ENCODE measurements around the gene DYNLL1.
"Not testable (repeated sequence)": the region's sequence is repeated elsewhere in the genome, so short reads cannot be mapped to it uniquely, and the experiment has no call there.

DYNLL1 gene

DNA sequence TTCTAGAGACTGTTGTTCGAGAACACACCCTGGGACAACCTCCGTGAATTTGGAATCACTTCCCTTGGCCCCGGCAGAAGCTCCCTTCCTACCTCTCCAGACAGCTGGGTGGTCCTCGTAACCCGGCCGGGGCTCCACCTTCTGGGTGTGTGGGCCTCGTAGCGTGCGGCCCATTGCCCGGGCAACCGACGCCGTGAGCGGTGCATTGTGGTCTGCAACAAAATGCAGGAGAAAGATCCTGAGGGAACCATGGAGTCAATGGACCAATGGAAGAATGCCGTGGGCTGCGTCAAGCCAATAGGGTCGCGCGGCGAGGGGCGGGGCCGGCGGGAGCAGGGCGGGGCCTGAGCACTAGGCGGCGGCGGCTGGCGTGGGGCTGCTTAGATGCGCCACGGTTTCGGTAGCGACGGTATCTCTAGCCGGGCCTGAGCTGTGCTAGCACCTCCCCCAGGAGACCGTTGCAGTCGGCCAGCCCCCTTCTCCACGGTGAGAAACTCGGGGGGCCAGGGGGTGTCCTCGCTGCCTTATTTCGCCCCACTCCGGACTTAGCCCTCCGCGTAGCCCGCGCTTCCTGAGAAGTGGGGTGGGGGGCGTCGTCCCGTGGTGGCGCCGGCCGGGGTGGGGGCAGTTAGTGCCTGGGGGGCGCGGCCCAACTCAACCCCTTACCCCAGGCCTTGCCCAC lies at the start of gene DYNLL1:
TSS of gene DYNLL1 (plus strand) at position 383 of the 682 bp plus-strand sequence. CDS start 309 bp downstream, outside the sequence.
- DNase-seq = peak; percentile 93

DNA sequence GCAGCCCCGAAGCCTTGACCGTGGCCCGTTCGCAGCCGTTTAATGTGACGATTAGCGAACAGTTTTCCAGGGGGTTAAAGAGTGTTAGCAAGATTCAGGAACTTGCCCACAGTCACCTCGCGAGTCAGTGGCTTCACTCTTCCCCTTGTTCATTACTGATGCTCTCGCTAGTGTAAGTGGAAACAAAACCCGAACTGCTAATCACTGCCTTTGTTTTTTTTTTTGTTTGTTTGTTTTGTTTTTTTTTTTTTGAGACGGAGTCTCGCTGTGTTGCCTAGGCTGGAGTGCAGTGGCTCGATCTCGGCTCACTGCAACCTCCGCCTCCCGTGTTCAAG lies 49.1 kb upstream of the DYNLL1 start:
- DNase-seq = not testable (repeated sequence)

DNA sequence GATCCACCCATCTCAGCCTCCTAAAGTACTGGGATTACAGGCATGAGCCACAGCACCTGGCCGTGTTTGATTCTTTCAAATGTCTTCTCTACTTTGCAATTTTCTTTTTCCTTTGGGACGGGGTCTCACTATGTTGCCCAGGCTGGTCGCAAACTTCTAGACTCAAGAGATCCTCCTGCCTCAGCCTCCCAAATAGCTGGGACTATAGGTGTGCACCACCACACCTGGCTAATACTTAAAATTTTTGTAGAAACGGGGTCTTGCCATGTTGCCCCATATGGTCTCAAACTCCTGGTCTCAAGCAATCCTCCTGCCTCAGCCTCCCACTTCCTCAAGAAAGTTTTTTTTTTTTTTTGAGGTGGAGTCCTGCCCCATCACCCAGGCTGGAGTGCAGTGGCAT lies 47.9 kb upstream of the DYNLL1 start:
- DNase-seq = no peak

DNA sequence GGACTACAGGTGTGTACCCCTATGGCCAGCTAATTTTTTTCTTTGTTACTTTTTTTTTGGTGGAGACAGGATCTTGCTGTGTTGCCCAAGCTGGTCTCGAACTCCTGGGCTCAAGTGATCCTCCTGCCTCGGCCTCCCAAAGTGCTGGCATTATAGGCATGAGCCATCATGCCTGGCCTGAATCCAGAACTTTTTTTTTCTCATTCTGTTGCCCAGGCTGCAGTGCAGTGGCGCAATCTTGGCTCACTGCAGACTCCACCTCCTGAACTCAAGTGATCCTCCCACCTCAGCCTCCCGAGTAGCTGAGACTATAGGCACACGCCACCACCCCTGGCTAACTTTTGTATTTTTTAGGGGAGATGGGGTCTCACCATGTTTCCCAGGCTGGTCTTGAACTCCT lies 43.4 kb upstream of the DYNLL1 start:
- not testable (repeated sequence) for DNase-seq

DNA sequence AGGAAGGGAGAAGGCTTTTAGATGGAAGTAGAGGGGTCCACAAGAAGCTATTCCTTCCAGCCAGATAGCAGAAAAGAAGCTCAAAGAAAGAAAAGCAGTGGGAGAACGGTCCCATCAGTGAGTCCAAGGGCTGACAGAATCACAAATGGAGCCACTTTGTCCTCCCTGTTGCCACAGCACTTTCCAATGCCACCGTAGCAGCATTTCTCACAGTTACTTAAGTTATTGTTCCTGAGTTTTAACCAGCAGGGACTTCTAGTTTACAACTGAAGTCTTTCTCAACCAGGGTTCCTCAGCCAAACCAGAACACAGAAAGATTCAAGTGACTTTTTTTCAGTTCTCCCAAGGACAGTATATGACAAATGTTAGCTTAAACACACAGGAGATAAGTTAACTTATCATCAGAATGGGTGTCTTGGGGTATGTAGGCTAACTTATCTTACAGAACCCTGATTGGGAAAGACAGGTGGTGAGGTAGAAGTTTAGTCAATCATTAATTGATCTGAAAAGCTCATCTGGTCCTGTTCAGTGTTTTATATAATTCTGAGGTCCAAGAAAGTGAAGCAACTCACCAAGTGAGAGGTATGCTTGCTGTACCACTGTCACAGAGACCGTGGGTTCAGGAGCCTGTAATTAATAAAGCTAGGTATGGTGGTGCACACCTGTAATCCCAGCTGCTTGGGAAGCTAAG lies 42.7 kb upstream of the DYNLL1 start:
- DNase-seq = no peak

- DNase-seq = no peak
Observed at GRCh38 chr12:120453977-120454376, 41.9 kb upstream of the DYNLL1 start.

- no peak for DNase-seq
Observed at GRCh38 chr12:120455302-120455701, 40.6 kb upstream of the DYNLL1 start.

GRCh38 chr12:120457133-120457532 lies 38.8 kb upstream of the DYNLL1 start:
- DNase-seq = no peak

DNA sequence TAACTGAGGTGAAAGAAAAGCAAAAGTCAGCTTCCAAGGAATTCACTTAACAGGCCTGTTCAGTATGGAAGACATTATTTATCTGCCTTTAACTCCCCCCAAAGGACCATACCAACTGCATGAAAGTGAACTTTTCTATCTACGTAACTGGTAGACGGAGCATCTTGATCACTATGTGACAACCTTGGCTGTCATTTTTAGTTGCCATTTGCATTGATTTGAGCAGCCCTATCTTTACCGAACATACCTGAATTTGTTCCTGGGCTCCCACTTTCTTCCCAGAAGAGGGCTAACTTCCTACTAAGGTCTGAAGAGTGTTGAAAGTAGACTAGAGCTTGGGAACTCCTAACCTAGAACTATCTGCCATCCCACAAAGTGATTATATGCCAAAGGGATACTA lies 35.8 kb upstream of the DYNLL1 start:
- no peak for DNase-seq

DNA sequence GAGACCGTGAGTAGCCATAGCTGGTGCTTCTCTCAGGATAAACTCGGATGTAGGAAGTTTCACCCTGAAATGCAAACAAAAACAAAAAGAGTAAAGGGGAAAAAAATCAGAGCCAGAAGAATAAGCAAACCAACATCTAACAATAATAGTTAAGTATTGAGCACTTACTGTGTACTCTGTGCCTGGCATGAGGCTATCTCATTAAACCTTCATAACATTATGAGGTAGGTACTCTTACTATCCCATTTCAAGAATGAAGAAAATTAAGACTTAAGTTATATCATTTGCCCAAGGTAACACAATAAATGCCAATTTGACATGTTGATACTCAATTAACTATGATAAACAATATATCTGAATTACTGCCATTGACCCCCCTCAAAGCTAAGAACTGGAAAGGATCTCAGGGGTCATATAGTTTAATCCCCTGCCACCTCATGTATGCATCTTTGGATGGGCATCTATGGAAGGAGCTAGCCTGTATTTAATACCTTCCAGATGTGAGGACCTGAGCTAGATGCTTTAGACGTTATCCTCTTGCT lies 33.7 kb upstream of the DYNLL1 start:
- no peak for DNase-seq

DNA sequence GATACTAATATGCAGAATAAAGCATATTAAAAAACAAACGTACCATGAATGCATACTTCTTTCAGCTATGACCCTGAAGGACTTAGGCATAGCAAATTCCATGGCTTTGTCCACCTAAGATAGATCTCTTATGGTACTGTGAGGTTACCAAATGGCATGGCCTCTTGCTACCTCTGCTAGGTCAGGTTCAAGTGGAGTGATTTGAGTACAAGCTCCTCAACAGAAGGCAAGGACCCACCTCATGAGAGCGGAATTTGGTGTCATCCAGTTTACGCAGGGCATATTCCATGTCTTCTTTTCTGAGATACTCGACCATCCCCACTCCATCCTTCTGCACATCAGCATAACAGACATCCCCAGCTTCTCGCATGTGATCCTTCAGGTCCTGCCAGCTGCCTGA lies 32.2 kb upstream of the DYNLL1 start:
- DNase-seq = no peak

DNA sequence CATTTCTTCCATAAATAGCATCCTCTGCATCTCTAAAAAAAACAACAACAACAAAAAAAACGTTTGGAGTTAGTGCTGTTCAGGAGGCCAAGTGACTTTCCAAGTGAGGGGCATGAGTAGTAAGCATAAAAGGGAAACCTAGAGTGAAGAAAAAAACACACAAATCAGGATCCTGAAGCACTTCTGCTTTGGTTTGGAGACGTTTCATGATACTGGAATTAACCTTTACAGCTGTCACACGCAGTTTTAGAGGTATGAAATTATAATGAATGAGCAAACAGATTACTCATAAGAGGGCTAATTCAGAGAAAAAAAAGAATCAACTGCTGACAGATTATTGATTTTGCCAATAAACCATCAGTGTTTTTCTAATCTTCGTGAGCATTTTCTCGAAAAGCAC lies 30.2 kb upstream of the DYNLL1 start:
- no peak for DNase-seq

DNA sequence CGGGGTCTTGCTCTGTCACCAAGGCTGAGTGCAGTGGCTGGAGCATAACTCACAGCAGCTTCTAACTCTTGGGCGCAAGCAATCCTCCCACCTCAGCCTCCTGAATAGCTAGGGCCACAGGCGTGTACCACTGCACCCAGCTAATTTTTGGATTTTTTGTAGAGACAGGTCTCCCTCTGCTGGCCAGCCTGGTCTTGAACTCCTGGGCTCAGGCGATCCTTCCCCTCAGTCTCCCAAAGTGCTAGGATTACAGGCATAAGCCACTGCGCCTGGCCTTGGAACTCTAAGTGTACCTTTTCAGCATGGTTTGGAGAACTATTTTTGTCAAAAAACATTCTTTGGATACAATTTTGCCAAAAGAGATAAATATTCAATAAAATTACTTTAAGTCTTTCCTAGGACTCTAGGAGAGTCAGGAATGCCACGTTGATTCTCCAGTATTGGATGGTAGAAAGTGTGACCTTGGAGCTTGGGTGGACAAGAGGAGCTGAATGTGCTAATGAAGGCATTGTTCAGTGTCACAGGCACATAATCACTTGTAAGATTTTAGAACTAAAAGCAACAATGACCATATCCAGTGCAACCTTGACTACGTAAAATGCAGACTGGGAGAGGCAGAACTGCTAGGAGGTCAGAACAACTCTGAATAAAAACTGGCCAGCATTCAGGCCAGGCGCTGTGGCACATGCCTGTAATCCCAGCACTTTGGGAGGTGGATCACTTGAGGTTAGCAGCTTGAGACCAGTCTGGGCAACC lies 29.2 kb upstream of the DYNLL1 start:
- peak; percentile 21 for DNase-seq

- no peak for DNase-seq
Observed at GRCh38 chr12:120467439-120467838, 28.5 kb upstream of the DYNLL1 start.

DNA sequence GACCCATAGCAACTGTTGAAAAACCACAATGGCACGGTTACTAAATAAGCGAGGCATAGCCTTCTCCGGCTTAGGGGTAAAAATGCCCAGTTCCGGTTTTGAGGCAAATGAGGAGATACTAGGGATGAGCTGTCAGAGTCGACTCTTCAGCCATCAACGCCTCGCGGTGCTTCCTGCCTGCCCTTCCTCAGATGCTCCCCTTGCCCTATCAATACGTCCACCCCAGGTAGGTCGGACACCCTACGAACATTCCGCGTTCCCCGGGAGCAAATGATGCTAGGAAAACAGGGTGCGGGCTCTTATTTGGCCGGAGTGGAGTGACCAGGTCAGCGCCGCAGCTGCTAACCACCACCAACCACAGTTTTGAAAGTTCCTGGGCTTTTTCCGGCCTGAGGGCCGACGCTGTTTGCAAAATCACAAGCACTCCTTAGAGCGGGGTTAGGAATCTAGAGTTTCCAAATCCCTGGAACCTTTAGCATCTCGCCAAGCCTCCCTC lies 27.5 kb upstream of the DYNLL1 start:
- no peak for DNase-seq

DNA sequence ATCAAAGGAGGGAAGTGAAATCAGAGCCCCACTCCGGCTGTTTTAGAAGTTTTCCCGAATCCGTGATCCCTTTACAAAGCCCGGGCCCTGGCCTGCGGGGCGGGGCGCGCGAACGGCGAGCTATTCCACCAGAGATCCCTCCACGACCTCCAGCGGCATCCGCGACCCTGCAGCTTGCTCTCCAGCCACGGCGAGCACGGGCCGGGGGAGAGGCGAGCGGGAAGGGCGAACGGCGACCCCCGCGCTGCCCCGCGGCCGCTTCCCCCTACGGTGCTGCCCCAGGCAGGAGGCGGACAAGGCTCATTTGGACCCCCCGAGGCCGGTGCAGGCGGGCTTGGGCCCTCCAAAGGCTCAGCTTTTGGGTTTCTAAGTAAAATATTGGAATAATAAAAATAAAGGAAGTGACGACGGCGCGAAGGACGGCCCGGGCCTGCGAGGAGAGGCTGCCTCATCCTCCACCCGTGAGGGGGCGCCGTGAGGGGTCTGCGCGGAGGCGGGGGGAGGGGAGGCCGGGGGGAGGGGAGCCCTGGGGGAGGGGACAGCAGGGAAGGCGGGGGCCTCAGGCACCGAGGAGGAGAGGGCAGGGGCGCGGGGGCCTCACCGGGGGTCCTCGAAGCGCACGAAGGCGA lies 27.0 kb upstream of the DYNLL1 start:
- peak; percentile 57 for DNase-seq

GRCh38 chr12:120469450-120470149 lies 26.3 kb upstream of the DYNLL1 start, which contains the start of gene SRSF9:
TSS of gene SRSF9 (minus strand) at chr12:120469748. CDS start at chr12:120469609, 139 bp downstream.
- peak; percentile 96 for DNase-seq

DNA sequence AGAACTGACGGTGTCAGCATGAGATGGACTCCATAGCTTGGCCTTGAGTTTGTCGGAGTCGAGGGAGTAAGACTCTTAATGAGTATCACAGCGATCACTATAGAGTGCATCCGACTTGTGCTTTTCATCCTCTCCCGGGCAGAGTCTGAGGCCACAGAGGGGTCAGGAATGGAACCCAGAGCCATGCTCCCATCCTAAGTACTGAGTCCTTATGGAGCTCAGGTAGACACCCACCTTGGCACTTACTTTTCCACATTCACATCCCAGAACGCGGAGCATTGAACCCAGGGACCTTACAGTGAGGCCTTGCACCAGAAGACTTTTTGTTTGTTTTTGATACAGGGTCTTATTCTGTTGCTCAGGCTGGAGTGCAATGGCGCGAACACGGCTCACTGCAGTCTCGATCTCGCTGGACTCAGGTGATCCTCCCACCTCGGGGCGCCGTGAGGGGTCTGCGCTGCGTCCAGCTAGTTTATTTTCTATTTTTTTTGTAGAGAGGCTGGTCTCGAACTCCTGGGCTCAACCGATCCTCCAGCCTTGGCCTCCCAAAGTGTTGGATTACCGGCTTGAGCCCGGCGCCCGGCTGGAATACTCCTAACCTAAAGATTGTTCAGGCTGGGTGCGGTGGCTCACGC lies 25.6 kb upstream of the DYNLL1 start:
- no peak for DNase-seq

DNA sequence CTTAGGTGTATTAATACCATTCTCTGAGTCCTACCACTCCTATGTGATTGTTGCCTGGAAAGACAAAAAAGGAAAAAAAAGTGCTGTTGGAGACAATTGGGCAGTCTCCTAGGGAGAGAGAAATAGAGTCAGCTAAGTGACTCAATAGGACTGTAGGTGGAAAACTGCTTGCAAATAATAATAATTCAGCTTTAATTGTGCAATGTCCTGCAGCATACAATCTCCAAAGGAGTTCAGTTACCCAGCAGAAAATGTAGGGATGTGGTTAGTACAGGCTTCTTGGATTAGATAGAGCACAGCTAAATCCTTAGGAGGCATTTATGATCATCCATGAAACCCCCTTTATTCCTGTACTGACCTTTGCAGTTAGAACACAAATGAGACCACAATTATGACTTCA lies 23.4 kb upstream of the DYNLL1 start:
- DNase-seq = no peak

DNA sequence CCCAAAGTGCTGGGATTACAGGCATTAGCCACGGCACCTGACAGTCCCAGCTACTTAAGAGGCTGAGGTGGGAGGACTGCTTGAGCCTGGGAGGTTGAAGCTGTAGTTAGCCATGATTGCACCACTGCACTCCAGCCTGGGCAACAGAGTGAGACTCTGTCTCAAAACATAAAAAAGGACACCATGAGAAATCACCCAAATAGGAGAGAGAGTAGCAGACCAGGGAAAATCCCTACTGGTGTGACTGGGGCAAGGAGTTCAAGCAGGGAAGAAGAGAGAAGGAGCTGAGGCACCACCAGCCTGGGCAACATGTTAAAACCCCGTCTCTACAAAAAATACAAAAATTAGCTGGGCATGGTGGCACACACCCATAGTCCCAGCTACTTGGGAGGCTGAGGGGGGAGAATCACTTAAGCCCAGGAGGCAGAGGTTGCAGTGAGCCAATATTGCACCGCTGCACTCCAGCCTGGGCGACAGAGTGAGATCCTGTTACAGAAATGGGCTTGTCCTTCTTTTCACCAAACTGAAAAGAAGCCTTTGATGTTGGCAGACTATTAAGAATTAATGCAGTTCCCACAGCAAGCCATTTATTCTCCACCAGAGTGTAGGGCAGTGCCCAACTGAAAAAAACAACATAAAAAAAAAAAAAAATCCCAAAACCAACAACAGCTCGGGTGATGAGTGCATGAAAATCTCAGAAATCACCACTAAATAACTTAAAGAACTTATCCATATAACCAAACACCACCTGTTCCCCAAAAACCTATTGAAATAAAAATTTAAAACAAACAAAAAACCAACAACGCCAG lies 21.9 kb upstream of the DYNLL1 start:
- no peak for DNase-seq

GRCh38 chr12:120474616-120474960 lies 21.3 kb upstream of the DYNLL1 start:
- no peak for DNase-seq
